K562 (cell line): ENCODE measurements around the gene NPB. TPM values are rescaled to one million over a fixed set of nuclear protein-coding genes. Genes with fewer than 3 reads are reported as not detected.

Experiments used
- AFF4 ChIP-seq: sonication (generic); formaldehyde crosslinking; IDR thresholded peaks from 2 replicates; pipeline ENCODE4 v1.8.0; 2023; ENCODE audit warnings: mild to moderate bottlenecking, missing genetic modification reagents
- FOXM1 ChIP-seq, 2 experiments: fragments of 450-650 bp in 1 of 2; sonication (generic) in 1 of 2; formaldehyde crosslinking in 1 of 2; IDR thresholded peaks; 2 replicates each; pipeline versions ENCODE4 v1.6.1 to v1.9.0; 2017 to 2022; ENCODE audit warnings: low read depth in 2 of 2, mild to moderate bottlenecking in 2 of 2, missing genetic modification reagents in 1 of 2, moderate library complexity in 1 of 2
- GTF2B ChIP-seq: IDR thresholded peaks from 2 replicates; pipeline ENCODE4 v1.6.1; 2011; ENCODE audit not compliant: insufficient read length; ENCODE audit errors: extremely low read depth
- HMGXB4 ChIP-seq: sonication (generic); formaldehyde crosslinking; IDR thresholded peaks from 2 replicates; pipeline ENCODE4 v1.8.1; 2023; ENCODE audit warnings: mild to moderate bottlenecking, missing genetic modification reagents
- SAP30 ChIP-seq: fragments of 200-600 bp; sonication (generic); IDR thresholded peaks from 2 replicates; pipeline ENCODE4 v1.6.1; 2012; ENCODE audit warnings: borderline replicate concordance, low read depth, mild to moderate bottlenecking, moderate library complexity, low read length, control low read depth, inconsistent platforms; ENCODE audit not compliant: insufficient read depth, poor library complexity, severe bottlenecking
- THAP7 ChIP-seq: fragments of 250-450 bp; sonication (Bioruptor Pico); IDR thresholded peaks from 2 replicates; pipeline ENCODE4 v1.5.0; 2021
- ZBTB9 ChIP-seq: fragments of 450-650 bp; formaldehyde crosslinking; IDR thresholded peaks from 2 replicates; pipeline ENCODE4 v1.4.0; 2020; ENCODE audit warnings: mild to moderate bottlenecking, moderate library complexity
- ZNF175 ChIP-seq: fragments of 200-800 bp; sonication (Bioruptor generic); IDR thresholded peaks from 2 replicates; pipeline ENCODE4 v1.6.1; 2016; ENCODE audit warnings: low read depth, mild to moderate bottlenecking, missing genetic modification characterization, missing compliant biosample characterization
- ZNF592 ChIP-seq: fragments of 450-650 bp; IDR thresholded peaks from 2 replicates; pipeline ENCODE4 v1.6.1; 2017; ENCODE audit warnings: antibody characterized with exemption, mild to moderate bottlenecking
- polyA plus RNA-seq, 8 experiments: library from polyadenylated mRNA; depleted of rRNA in 4 of 8; stranded (reverse) in 5 of 8; unstranded in 3 of 8; fragments of >200 nt; fragmentation: Nextera tagmentation in 2 of 8; fragmentation: Illumina TruSeq in 1 of 8; extraction: Ambion mirVana in 2 of 8; extraction: Trizol in 1 of 8; gene quantifications; 2 replicates each; pipeline versions ENCODE4 v1.2.1 to v1.2.3, GENCODE V29; 2011 to 2014; ENCODE audit warnings: inconsistent platforms in 1 of 8, missing spikeins in 1 of 8
- total RNA-seq, 7 experiments: library from RNA; depleted of rRNA in 6 of 7; stranded (reverse); fragments of >200 nt in 6 of 7; fragmentation: Illumina TruSeq in 2 of 7; extraction: Trizol in 2 of 7; gene quantifications; 2 replicates each; pipeline versions ENCODE4 v1.2.1 to v1.2.3, GENCODE V29; 2011 to 2021; ENCODE audit warnings: low replicate concordance in 1 of 7

NPB gene
- total and polyA plus RNA-seq, 9 of the 15 experiments (the other 6 are each of a cell fraction or from before 2014, with no cell fraction given): 0.03 to 0.61 (median 0.14) TPM; not detected in 2

GRCh38 chr17:81927152-81927652, 25.2 kb downstream of the NPB start (continued):
- TF ChIP-seq ZBTB9 (CRISPR knock-in tag) (no peak), ZNF175 (no peak), HMGXB4 (CRISPR knock-in tag) (no peak), FOXM1 (IDR thresholded peaks at IDR 0.05; ENCODE audit: low read depth) (no peak), FOXM1 (CRISPR knock-in tag; IDR thresholded peaks at IDR 0.05; ENCODE audit: low read depth) (no peak), ZNF592 (0 out of 2 replicates have a peak, but pooled peaks have one; percentile 2), GTF2B (no peak), THAP7 (CRISPR knock-in tag) (no peak), AFF4 (CRISPR knock-in tag) (no peak), SAP30 (no peak)
